Measurements from ENCODE around the gene H3-3A.

DNA sequence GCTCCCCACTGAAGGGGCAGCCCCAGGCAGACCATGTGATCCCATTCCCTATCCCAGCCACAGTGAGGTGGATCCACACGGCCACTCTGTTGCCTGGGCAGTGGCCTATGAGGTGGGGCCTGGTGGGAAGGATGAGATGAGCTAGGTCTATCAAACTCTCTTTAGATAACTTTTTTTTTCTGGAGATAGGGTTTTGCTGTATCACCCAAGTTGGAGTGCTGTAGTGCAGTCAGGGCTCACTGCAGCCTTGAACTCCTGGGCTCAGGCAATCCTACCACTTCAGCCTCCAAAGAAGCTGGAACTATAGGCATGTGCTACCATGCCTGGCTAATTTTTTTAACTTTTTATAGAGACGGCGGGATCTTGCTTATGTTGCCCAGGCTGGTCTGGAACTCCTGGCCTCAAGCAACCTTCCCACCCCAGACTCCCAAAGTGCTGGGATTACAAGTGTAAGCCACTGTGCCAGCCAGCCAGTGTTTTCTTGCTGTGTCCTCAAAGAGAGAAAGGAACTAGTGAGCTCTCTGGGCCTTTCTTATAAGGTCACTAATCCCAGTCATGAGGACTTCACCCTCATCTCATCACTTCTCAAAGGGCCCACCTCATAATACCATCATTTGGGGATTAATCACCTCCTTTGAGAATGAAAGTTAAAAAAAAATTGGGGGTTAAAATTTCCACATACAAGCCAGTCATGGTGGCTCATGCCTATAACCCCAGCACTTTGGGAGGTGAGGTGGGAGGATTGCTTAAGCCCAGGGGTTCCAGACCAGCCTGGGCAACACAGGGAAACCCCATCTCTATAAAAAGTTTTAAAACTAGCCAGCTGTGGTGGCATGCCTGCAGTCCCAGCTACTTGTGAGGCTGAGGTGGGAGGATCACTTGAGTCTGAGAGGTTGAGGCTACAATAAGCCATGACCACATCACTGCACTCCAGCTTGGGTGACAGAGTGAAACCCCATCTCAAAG, 36.6 kb downstream of the H3-3A start:
- no peak for TF ChIP-seq POLR2A (IDR thresholded peaks at IDR 0.05; ENCODE audit: low read length)
- no peak for TF ChIP-seq GATA1 (IDR thresholded peaks at IDR 0.05; ENCODE audit: low read depth, low read length)

All from erythroblast (primary cell).